GM12878 (cell line): ENCODE measurements around the gene PDZK1IP1. TPM values are rescaled to one million over a fixed set of nuclear protein-coding genes. Genes with fewer than 3 reads are reported as not detected.

Experiments used
- ATAC-seq: fragments of 200-7000 bp; cut with Tn5 transposase; 3 replicates; pipeline ENCODE4 v1.9.1; 2020; ENCODE audit warnings: mild to moderate bottlenecking, moderate library complexity
- BruUV-seq: library from RNA; stranded (reverse); fragments of 400-500 nt; replicated peaks from 2 replicates; lab custom pipeline; 2021; lab: Mats Ljungman, UMichigan
- CTCF ChIA-PET: fragments of 300-600 bp; sonication (Branson Sonifier 250); formaldehyde crosslinking; extraction: SDS; loops from one replicate; lab custom pipeline; 2021; ENCODE audit warnings: inconsistent platforms; lab: Yijun Ruan, JAX
- POLR2A ChIA-PET: fragments of 350-600 bp; formaldehyde crosslinking; extraction: SDS; loops from one replicate; lab custom pipeline; 2021; ENCODE audit warnings: inconsistent platforms; lab: Charles Lee
- RAD21 ChIA-PET: fragments of 300-600 bp; sonication (Branson Sonifier 250); formaldehyde crosslinking; loops from one replicate; lab custom pipeline; 2023; ENCODE audit warnings: antibody characterized with exemption; ENCODE audit not compliant: unreplicated experiment; lab: Charles Lee
- SMC1A ChIA-PET: fragments of 300-600 bp; sonication (Branson Sonifier 250); formaldehyde crosslinking; loops from one replicate; lab custom pipeline; 2023; ENCODE audit not compliant: unreplicated experiment, uncharacterized antibody; lab: Charles Lee
- DNase-seq: peaks from one replicate; pipeline ENCODE4 v3.0.0-alpha.2; 2011; ENCODE audit warnings: low read depth, low spot score
- FAIRE-seq: peaks from 3 replicates; lab custom pipeline; 2011; peaks lifted over from hg19 to GRCh38; lab: Jason Lieb, UNC
- H2AFZ ChIP-seq: 2 replicates; pipeline ENCODE4 v1.6.0; 2011; ENCODE audit warnings: low read depth, low read length, control low read depth; ENCODE audit not compliant: control insufficient read depth
- H3K27ac ChIP-seq: 2 replicates; pipeline ENCODE4 v1.5.1; 2011; ENCODE audit warnings: control low read depth; ENCODE audit not compliant: control insufficient read depth, insufficient read depth
- H3K27me3 ChIP-seq, 2 experiments: replicated peaks in 1 of 2; 2 replicates each; pipeline versions ENCODE4 v1.6.0 to v1.6.1; 2011; ENCODE audit warnings: low read length in 1 of 2; ENCODE audit not compliant: control insufficient read depth in 2 of 2, insufficient read depth in 2 of 2
- H3K36me3 ChIP-seq, 2 experiments: 2 replicates each; pipeline ENCODE4 v1.5.1; 2011; ENCODE audit warnings: low read length in 1 of 2; ENCODE audit not compliant: control insufficient read depth in 2 of 2, insufficient read depth in 2 of 2
- H3K4me1 ChIP-seq: 2 replicates; pipeline ENCODE4 v1.6.1; 2011; ENCODE audit warnings: mild to moderate bottlenecking, low read length, moderate library complexity, mixed read lengths; ENCODE audit not compliant: control insufficient read depth, insufficient read depth
- H3K4me2 ChIP-seq: 2 replicates; pipeline ENCODE4 v1.6.0; 2011; ENCODE audit warnings: control low read depth; ENCODE audit not compliant: control insufficient read depth, insufficient read depth
- H3K4me3 ChIP-seq: fragments of 200-600 bp; sonication (generic); 2 replicates; pipeline ENCODE4 v1.5.1; 2016
- H3K79me2 ChIP-seq: 2 replicates; pipeline ENCODE4 v1.6.0; 2011; ENCODE audit warnings: low read length; ENCODE audit not compliant: control insufficient read depth, insufficient read depth
- H3K9ac ChIP-seq: 2 replicates; pipeline ENCODE4 v1.8.0; 2011; ENCODE audit warnings: low read length, control low read depth, mixed read lengths; ENCODE audit not compliant: control insufficient read depth, insufficient read depth
- H3K9me3 ChIP-seq: replicated peaks from 3 replicates; pipeline ENCODE4 v1.5.1; 2011; ENCODE audit warnings: mild to moderate bottlenecking, low read length; ENCODE audit not compliant: control insufficient read depth, insufficient read depth
- H4K20me1 ChIP-seq: 2 replicates; pipeline ENCODE4 v1.6.0; 2011; ENCODE audit not compliant: control insufficient read depth, insufficient read depth
- CEBPB ChIP-seq, 2 experiments: fragments of 150-350 bp in 1 of 2; IDR thresholded peaks; 2 replicates each; pipeline ENCODE4 v1.6.1; 2012 to 2014; ENCODE audit warnings: low read depth in 2 of 2, low read length in 2 of 2, borderline replicate concordance in 1 of 2, inconsistent platforms in 1 of 2
- DPF2 ChIP-seq: fragments of 450-650 bp; IDR thresholded peaks from 2 replicates; pipeline ENCODE4 v1.6.1; 2017; ENCODE audit warnings: mild to moderate bottlenecking
- HDAC2 ChIP-seq: fragments of 200-600 bp; sonication (generic); IDR thresholded peaks from 2 replicates; pipeline ENCODE4 v1.6.1; 2017
- KAT2A ChIP-seq: conservative IDR thresholded peaks from 2 replicates; pipeline ENCODE4 v1.6.1; 2011; ENCODE audit warnings: low read depth, low read length; ENCODE audit not compliant: control insufficient read depth
- MEF2A ChIP-seq: IDR thresholded peaks from 2 replicates; pipeline ENCODE4 v1.6.1; 2011; ENCODE audit warnings: low read depth, mild to moderate bottlenecking, low read length, moderate library complexity; ENCODE audit not compliant: insufficient read depth
- NFXL1 ChIP-seq: fragments of 450-650 bp; IDR thresholded peaks from 2 replicates; pipeline ENCODE4 v1.6.1; 2017; ENCODE audit warnings: antibody characterized with exemption, mild to moderate bottlenecking, borderline replicate concordance
- SMAD1 ChIP-seq: fragments of 450-650 bp; IDR thresholded peaks from 2 replicates; pipeline ENCODE4 v1.6.1; 2018; ENCODE audit warnings: mild to moderate bottlenecking, low read depth; ENCODE audit not compliant: partially characterized antibody
- STAT3 ChIP-seq: IDR thresholded peaks from 2 replicates; pipeline ENCODE4 v1.6.1; 2011; ENCODE audit warnings: low read depth, low read length, improper control_type of control experiment
- TCF7 ChIP-seq: IDR thresholded peaks from 2 replicates; pipeline ENCODE4 v1.6.1; 2014; ENCODE audit warnings: antibody characterized with exemption, borderline replicate concordance
- WGBS: methylation state at CpG from one replicate; pipeline ENCODE4 v1.1.6; 2016; ENCODE audit warnings: low lambda C conversion rate; ENCODE audit not compliant: insufficient replicate concordance, insufficient coverage; ENCODE audit errors: missing lambda C conversion rate; 5-methylcytosine and 5-hydroxymethylcytosine counted together
- in situ Hi-C: fragments of 300-500 bp; cut with MboI; formaldehyde crosslinking; loops from 9 replicates; pipeline ENCODE4 v1.14.3; 2018; ENCODE audit warnings: mixed read lengths
- intact Hi-C: fragments of 100-400 bp; cut with micrococcal nuclease; formaldehyde crosslinking; loops from one replicate; pipeline ENCODE4 v1.14.2; 2022; ENCODE audit not compliant: unreplicated experiment
- polyA plus RNA-seq, 11 experiments: library from polyadenylated mRNA; depleted of rRNA in 4 of 11; unstranded in 6 of 11; stranded (reverse) in 5 of 11; fragments of >200 nt; fragmentation: Nextera tagmentation in 4 of 11; fragmentation: Illumina TruSeq in 1 of 11; extraction: Ambion mirVana in 4 of 11; extraction: Trizol in 1 of 11; gene quantifications; 1 replicate in 1 of 11; 2 replicates in 10 of 11; pipeline versions ENCODE4 v1.2.1 to v1.2.3, GENCODE V29; 2011 to 2016; ENCODE audit warnings: inconsistent platforms in 2 of 11, missing spikeins in 2 of 11, low read depth in 1 of 11
- total RNA-seq, 4 experiments: library from RNA; depleted of rRNA in 3 of 4; stranded (reverse); fragments of >200 nt in 3 of 4; fragmentation: Illumina TruSeq in 1 of 4; extraction: Trizol in 1 of 4; gene quantifications; 2 replicates each; pipeline versions ENCODE4 v1.2.1 to v1.2.3, GENCODE V29; 2013 to 2021
- TF ChIP-seq, protein P1 (sequence below): fragments of 150-350 bp; IDR thresholded peaks from 2 replicates; pipeline ENCODE4 v1.6.1; 2014; ENCODE audit warnings: mild to moderate bottlenecking, low read depth, low read length
- TF ChIP-seq, protein P2 (sequence below): IDR thresholded peaks from 2 replicates; pipeline ENCODE4 v1.6.1; 2012; ENCODE audit warnings: mild to moderate bottlenecking, low read depth, low read length
- TF ChIP-seq, protein P3 (sequence below): IDR thresholded peaks from 2 replicates; pipeline ENCODE4 v1.6.1; 2011; ENCODE audit warnings: low read depth, mild to moderate bottlenecking, low read length, moderate library complexity, borderline replicate concordance; ENCODE audit errors: extremely low read depth

The PDZK1IP1 gene
- total and polyA plus RNA-seq, 10 of the 15 experiments (the other 5 are each of a cell fraction or from before 2014, with no cell fraction given), result not detected

DNA sequence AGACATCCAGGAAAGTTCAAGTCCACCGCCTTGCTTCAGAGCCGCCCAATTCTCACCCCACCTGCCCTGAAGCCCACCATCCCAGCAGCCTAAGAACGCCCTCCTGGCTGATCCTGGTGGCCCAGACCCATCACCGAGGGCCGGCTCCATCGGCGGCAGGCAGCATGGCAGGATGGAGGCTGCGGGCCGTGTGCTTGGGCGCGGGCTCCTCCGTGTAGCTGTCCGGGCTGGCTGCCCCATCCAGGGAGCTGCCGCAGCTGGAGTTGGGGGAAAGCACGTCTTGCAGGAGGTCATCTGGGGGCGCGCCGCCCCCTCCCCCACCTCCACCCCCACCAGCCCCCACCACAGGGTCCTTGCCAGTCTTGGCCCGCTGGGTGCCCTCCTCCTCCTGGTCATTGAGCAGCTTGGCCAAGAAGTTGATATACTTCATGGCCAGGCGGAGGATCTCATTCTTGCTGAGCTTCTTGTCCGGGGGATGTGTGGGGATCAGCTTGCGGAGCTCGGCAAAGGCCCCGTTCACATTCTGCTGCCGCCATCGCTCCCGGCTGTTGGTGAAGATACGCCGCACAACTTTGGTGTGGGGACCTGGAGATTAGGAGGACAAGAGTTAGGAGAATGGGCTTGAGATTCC lies 29.9 kb upstream of the PDZK1IP1 start:
- in situ Hi-C loops, result no loop called here
- 66% methylated on average over 28 of the region's 29 CpGs for WGBS
- RAD21 ChIA-PET, result no interaction called here
- intact Hi-C loops, result no loop called here
- Histone ChIP-seq H4K20me1 (no peaks in the 10 kb centered on the region), H3K27me3 (peaks cover 2 to 8% of the 10 kb centered on the region in 2 experiments; a peak in 3 of 4 replicates), H3K4me3 (no peak overlapping the region), H3K79me2 (no peaks in the 10 kb centered on the region), H3K4me2 (no peak overlapping the region), H3K9me3 (no peaks in the 10 kb centered on the region), H3K9ac (no peak overlapping the region), H3K36me3 (no peaks in the 10 kb centered on the region), H3K4me1 (no peaks in the 10 kb centered on the region), H2AFZ (no peak overlapping the region), H3K27ac (no peak overlapping the region)
- DNase-seq, result no peak
- SMC1A ChIA-PET, result no interaction called here
- TF ChIP-seq HDAC2 (no peak), MEF2A (no peak), NFXL1 (no peak), DPF2 (no peak), STAT3 (no peak), SMAD1 (no peak), TCF7 (no peak), CEBPB (IDR thresholded peaks at IDR 0.05; ENCODE audit: borderline replicate concordance in 1 of 2, low read depth in 2 of 2, low read length in 2 of 2) (no peak), KAT2A (no peak)
- TF ChIP-seq, protein P1, sequence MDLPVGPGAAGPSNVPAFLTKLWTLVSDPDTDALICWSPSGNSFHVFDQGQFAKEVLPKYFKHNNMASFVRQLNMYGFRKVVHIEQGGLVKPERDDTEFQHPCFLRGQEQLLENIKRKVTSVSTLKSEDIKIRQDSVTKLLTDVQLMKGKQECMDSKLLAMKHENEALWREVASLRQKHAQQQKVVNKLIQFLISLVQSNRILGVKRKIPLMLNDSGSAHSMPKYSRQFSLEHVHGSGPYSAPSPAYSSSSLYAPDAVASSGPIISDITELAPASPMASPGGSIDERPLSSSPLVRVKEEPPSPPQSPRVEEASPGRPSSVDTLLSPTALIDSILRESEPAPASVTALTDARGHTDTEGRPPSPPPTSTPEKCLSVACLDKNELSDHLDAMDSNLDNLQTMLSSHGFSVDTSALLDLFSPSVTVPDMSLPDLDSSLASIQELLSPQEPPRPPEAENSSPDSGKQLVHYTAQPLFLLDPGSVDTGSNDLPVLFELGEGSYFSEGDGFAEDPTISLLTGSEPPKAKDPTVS, result no peak
- TF ChIP-seq, protein P2, sequence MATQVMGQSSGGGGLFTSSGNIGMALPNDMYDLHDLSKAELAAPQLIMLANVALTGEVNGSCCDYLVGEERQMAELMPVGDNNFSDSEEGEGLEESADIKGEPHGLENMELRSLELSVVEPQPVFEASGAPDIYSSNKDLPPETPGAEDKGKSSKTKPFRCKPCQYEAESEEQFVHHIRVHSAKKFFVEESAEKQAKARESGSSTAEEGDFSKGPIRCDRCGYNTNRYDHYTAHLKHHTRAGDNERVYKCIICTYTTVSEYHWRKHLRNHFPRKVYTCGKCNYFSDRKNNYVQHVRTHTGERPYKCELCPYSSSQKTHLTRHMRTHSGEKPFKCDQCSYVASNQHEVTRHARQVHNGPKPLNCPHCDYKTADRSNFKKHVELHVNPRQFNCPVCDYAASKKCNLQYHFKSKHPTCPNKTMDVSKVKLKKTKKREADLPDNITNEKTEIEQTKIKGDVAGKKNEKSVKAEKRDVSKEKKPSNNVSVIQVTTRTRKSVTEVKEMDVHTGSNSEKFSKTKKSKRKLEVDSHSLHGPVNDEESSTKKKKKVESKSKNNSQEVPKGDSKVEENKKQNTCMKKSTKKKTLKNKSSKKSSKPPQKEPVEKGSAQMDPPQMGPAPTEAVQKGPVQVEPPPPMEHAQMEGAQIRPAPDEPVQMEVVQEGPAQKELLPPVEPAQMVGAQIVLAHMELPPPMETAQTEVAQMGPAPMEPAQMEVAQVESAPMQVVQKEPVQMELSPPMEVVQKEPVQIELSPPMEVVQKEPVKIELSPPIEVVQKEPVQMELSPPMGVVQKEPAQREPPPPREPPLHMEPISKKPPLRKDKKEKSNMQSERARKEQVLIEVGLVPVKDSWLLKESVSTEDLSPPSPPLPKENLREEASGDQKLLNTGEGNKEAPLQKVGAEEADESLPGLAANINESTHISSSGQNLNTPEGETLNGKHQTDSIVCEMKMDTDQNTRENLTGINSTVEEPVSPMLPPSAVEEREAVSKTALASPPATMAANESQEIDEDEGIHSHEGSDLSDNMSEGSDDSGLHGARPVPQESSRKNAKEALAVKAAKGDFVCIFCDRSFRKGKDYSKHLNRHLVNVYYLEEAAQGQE, result no peak
- TF ChIP-seq, protein P3, sequence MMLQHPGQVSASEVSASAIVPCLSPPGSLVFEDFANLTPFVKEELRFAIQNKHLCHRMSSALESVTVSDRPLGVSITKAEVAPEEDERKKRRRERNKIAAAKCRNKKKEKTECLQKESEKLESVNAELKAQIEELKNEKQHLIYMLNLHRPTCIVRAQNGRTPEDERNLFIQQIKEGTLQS, result no peak
- ATAC-seq, result no peak
- no TSS peak for BruUV-seq
- CTCF ChIA-PET, result interaction anchor here (1.4 kb wide), 1 partner anchor 26 kb away, joined by 5 read pairs; no protein-coding TSS in a partner anchor
- POLR2A ChIA-PET, result no interaction called here
- FAIRE-seq, result no peak
